ENCODE measurements around the gene KRT86.

DNA sequence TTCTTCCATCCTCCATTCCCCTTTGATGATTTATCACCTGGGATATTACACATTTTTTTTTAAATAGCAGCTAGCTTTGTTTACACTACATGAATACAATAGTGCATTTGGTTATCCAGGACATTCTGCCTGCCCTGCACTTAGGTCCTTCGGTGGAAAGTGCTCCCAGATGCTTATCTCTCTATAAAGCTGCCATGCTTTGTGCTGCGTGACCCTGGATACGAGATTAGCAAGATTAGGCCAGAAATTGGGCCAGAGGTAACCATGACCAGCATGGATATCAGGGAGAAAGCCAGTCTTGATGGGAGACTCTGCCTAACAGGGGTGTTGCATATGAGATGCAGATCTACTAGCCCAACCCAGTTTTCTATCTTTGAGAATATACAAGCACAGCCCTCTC lies 58.9 kb downstream of the KRT86 start:
- no peak for TF ChIP-seq CTCF (conservative IDR thresholded peaks at IDR 0.05)
- no peak for TF ChIP-seq EZH2 (IDR thresholded peaks at IDR 0.05; ENCODE audit: low read depth)

All from PC-9 (cell line).